HepG2 (cell line): Measurements from ENCODE around the gene ATP1B2. TPM values are rescaled to one million over a fixed set of nuclear protein-coding genes. Genes with fewer than 3 reads are reported as not detected.

Experiments used
- ATAC-seq: fragments of 200-7000 bp; cut with Tn5 transposase; 3 replicates; pipeline ENCODE4 v1.9.1; 2020; ENCODE audit warnings: mild to moderate bottlenecking, moderate library complexity
- BruUV-seq: library from RNA; stranded (reverse); fragments of 400-500 nt; replicated peaks from 2 replicates; lab custom pipeline; 2021; lab: Mats Ljungman, UMichigan
- CTCF ChIA-PET: fragments of 300-600 bp; formaldehyde crosslinking; extraction: SDS; loops from one replicate; lab custom pipeline; 2021; ENCODE audit warnings: low total read pairs, inconsistent platforms, low intra/inter-chr PET ratio; lab: Yijun Ruan, JAX
- POLR2A ChIA-PET: fragments of 350-600 bp; sonication (Branson Sonifier 250); formaldehyde crosslinking; loops from one replicate; lab custom pipeline; 2020; ENCODE audit warnings: antibody characterized with exemption, inconsistent platforms; lab: Yijun Ruan, JAX
- DNase-seq: peaks from one replicate; pipeline ENCODE4 v3.0.0-alpha.2; 2015; ENCODE audit warnings: low spot score
- FAIRE-seq: peaks from 3 replicates; lab custom pipeline; 2011; peaks lifted over from hg19 to GRCh38; lab: Jason Lieb, UNC
- H2AFZ ChIP-seq: one replicate; pipeline ENCODE4 v1.6.1; 2011; ENCODE audit warnings: low read length, inconsistent platforms
- H3K27ac ChIP-seq: fragments of 300-600 bp; 3 replicates; pipeline ENCODE4 v1.8.0; 2011; ENCODE audit warnings: mixed run types, mild to moderate bottlenecking, mixed read lengths, low read length, inconsistent platforms; ENCODE audit not compliant: insufficient read depth; ENCODE audit errors: extremely low read length
- H3K27me3 ChIP-seq, 2 experiments: fragments of 200-600 bp in 1 of 2; 2 replicates in 1 of 2; 3 replicates in 1 of 2; pipeline versions ENCODE4 v1.6.0 to v1.8.0; 2011; ENCODE audit warnings: low read length in 2 of 2, mild to moderate bottlenecking in 2 of 2, moderate library complexity in 2 of 2, inconsistent platforms in 1 of 2; ENCODE audit not compliant: insufficient read depth in 2 of 2, control insufficient read depth in 1 of 2
- H3K36me3 ChIP-seq, 2 experiments: fragments of 200-600 bp in 1 of 2; replicated peaks in 1 of 2; 2 replicates in 1 of 2; 3 replicates in 1 of 2; pipeline versions ENCODE4 v1.5.1 to v1.8.0; 2011; ENCODE audit warnings: low read length in 2 of 2, inconsistent platforms in 1 of 2; ENCODE audit not compliant: insufficient read depth in 2 of 2, control insufficient read depth in 1 of 2
- H3K4me1 ChIP-seq: 2 replicates; pipeline ENCODE4 v1.5.1; 2012; ENCODE audit warnings: low read length, inconsistent platforms; ENCODE audit not compliant: insufficient read depth
- H3K4me2 ChIP-seq: 2 replicates; pipeline ENCODE4 v1.6.0; 2011; ENCODE audit warnings: low read depth, low read length, inconsistent platforms
- H3K4me3 ChIP-seq, 3 experiments: fragments of 200-600 bp in 1 of 3; sonication (generic), shearing (Covaris generic) in 1 of 3; replicated peaks in 1 of 3; 2 replicates each; pipeline ENCODE4 v1.5.1; 2011 to 2016; ENCODE audit warnings: low read length in 3 of 3, inconsistent platforms in 2 of 3, low read depth in 2 of 3, mild to moderate bottlenecking in 2 of 3, control low read depth in 1 of 3, mixed read lengths in 1 of 3; ENCODE audit not compliant: insufficient read depth in 1 of 3
- H3K79me2 ChIP-seq: one replicate; pipeline ENCODE4 v1.6.1; 2011; ENCODE audit warnings: low read length, inconsistent platforms; ENCODE audit not compliant: insufficient read depth
- H3K9ac ChIP-seq: 2 replicates; pipeline ENCODE4 v1.6.0; 2011; ENCODE audit warnings: mild to moderate bottlenecking, low read depth, low read length, inconsistent platforms; ENCODE audit not compliant: insufficient read depth
- H3K9me3 ChIP-seq: 2 replicates; pipeline ENCODE4 v1.5.1; 2012; ENCODE audit warnings: mild to moderate bottlenecking, low read length
- H4K20me1 ChIP-seq: 2 replicates; pipeline ENCODE4 v1.6.0; 2011; ENCODE audit warnings: inconsistent platforms, mild to moderate bottlenecking, low read length, moderate library complexity; ENCODE audit not compliant: insufficient read depth
- KLF11 ChIP-seq: IDR thresholded peaks from 2 replicates; pipeline ENCODE4 v1.6.1; 2016; ENCODE audit warnings: missing compliant biosample characterization
- SNAI1 ChIP-seq: sonication (generic); formaldehyde crosslinking; IDR thresholded peaks from 2 replicates; pipeline ENCODE4 v1.5.0; 2020; ENCODE audit warnings: mild to moderate bottlenecking, missing genetic modification reagents, borderline replicate concordance
- ZNF766 ChIP-seq: sonication (generic); formaldehyde crosslinking; IDR thresholded peaks from 2 replicates; pipeline ENCODE4 v1.5.0; 2020; ENCODE audit warnings: missing genetic modification reagents, borderline replicate concordance
- ZNF788 ChIP-seq: sonication (generic); formaldehyde crosslinking; IDR thresholded peaks from 2 replicates; pipeline ENCODE4 v1.5.0; 2020; ENCODE audit warnings: mild to moderate bottlenecking, missing genetic modification reagents, borderline replicate concordance
- ZSCAN25 ChIP-seq: sonication (generic); formaldehyde crosslinking; IDR thresholded peaks from 2 replicates; pipeline ENCODE4 v1.8.0; 2022; ENCODE audit warnings: mild to moderate bottlenecking, missing genetic modification reagents
- WGBS: methylation state at CpG from one replicate; pipeline ENCODE4 v1.1.6; 2017; ENCODE audit warnings: low lambda C conversion rate; 5-methylcytosine and 5-hydroxymethylcytosine counted together
- in situ Hi-C: cut with HindIII; loops from 2 replicates; pipeline ENCODE4 v1.10.0; 2017; ENCODE audit warnings: low pct_unique_long_range_greater_than_20kb; ENCODE audit not compliant: extremely low pct_ligation_motif_present
- intact Hi-C: fragments of 100-400 bp; cut with micrococcal nuclease; formaldehyde crosslinking; loops from one replicate; pipeline ENCODE4 v1.10.0; 2022; ENCODE audit not compliant: unreplicated experiment
- polyA plus RNA-seq, 8 experiments: library from polyadenylated mRNA; depleted of rRNA in 3 of 8; stranded (reverse) in 7 of 8; unstranded in 1 of 8; fragments of >200 nt; fragmentation: Illumina TruSeq in 4 of 8; extraction: Trizol in 4 of 8; gene quantifications; 2 replicates each; pipeline versions ENCODE4 v1.2.1 to v1.2.3, GENCODE V29; 2011 to 2016; ENCODE audit warnings: low read depth in 4 of 8, missing spikeins in 1 of 8, mixed read lengths in 1 of 8; ENCODE audit not compliant: insufficient read depth in 1 of 8
- total RNA-seq, 5 experiments: library from RNA; depleted of rRNA; stranded (reverse); fragments of >200 nt; fragmentation: Illumina TruSeq; extraction: Trizol; gene quantifications; 2 replicates each; pipeline ENCODE4 v1.2.3, GENCODE V29; 2016; ENCODE audit warnings: low read depth in 1 of 5
- TF ChIP-seq, protein P1 (sequence below): sonication (generic); formaldehyde crosslinking; IDR thresholded peaks from 2 replicates; pipeline ENCODE4 v1.4.0; 2020; ENCODE audit warnings: missing genetic modification reagents, borderline replicate concordance

The ATP1B2 gene
- total and polyA plus RNA-seq, 2 of the 13 experiments (the other 11 are each of a cell fraction or from before 2014, with no cell fraction given): not detected

DNA sequence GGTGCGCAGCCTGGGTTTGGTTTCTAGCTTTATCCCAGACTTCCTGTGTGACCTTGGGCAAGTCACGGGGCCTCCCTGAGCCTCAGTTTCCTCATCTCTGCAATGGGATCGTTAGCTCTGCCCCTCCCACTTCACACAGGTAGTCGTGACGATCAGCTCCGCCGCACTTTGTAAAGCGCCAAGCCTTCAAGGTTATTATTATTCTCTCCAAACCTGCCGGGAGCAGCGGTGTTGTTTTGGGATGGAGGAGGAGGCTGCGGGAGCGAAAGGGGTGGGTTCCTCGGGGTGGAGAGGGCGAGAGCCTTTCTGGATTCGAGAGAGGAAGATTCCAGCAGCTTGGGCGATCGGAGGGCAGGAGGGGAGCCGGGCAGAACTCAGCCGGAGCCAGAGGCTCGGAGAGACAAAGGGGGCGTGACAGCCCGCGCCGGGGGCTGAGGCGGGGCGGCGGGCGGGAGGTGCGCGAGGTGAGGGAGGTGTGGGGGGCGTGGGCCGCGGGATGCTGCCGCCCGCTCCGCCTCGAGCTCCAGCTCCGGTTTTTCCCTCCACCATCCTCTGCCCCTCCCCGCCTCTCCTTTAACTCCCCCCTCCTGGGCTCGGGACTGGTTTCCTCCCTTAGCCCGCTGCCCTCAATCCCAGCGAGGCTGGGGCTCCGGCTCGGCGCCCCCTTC is 54.0 kb downstream of the ATP1B2 start, which contains the start of gene EFNB3 (continued):
- TF ChIP-seq, protein P1, sequence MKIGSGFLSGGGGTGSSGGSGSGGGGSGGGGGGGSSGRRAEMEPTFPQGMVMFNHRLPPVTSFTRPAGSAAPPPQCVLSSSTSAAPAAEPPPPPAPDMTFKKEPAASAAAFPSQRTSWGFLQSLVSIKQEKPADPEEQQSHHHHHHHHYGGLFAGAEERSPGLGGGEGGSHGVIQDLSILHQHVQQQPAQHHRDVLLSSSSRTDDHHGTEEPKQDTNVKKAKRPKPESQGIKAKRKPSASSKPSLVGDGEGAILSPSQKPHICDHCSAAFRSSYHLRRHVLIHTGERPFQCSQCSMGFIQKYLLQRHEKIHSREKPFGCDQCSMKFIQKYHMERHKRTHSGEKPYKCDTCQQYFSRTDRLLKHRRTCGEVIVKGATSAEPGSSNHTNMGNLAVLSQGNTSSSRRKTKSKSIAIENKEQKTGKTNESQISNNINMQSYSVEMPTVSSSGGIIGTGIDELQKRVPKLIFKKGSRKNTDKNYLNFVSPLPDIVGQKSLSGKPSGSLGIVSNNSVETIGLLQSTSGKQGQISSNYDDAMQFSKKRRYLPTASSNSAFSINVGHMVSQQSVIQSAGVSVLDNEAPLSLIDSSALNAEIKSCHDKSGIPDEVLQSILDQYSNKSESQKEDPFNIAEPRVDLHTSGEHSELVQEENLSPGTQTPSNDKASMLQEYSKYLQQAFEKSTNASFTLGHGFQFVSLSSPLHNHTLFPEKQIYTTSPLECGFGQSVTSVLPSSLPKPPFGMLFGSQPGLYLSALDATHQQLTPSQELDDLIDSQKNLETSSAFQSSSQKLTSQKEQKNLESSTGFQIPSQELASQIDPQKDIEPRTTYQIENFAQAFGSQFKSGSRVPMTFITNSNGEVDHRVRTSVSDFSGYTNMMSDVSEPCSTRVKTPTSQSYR: no peak
- TF ChIP-seq ZNF788 (CRISPR knock-in tag) (no peak), ZNF766 (no peak), KLF11 (CRISPR knock-in tag) (no peak)

DNA sequence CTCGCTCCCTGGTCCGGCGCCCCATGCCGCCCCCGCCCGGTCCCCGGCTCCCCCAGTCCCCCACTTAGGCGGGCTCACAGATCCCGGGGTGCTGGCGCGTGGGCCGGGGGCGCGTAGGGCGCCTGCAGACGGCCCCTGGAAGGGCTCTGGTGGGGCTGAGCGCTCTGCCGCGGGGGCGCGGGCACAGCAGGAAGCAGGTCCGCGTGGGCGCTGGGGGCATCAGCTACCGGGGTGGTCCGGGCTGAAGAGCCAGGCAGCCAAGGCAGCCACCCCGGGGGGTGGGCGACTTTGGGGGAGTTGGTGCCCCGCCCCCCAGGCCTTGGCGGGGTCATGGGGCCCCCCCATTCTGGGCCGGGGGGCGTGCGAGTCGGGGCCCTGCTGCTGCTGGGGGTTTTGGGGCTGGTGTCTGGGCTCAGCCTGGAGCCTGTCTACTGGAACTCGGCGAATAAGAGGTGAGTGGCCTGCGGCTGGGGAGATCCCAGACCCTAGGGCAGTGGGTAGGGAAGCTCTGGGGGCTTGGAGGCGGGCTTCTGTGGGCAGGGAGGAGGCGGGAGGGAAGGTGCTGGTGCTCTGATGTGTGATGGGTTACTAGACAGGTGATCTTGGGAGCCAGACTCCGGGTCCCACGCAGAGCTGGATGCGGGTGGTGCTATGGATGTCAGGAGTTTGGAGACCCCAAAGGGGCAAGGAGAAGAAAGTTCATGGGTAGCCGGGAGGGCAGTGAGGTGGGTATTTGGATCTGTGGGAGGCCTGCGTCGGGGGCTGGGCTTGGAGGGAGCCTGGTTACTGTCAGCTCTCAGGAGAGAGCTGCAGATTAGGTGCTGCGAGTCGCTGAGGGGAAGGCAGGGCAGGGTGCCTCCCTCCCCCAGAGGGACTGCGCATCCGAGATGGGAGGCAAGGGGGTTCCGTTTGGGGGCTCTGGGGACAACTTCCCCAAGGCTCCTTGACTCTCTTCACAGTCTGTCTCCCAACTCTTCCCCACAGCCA is 54.8 kb downstream of the ATP1B2 start:
- intact Hi-C loops: no loop called here
- H3K9me3 ChIP-seq: no peaks in the 10 kb centered on the region
- H3K9ac ChIP-seq: no peak overlapping the region
- TF ChIP-seq SNAI1 (CRISPR knock-in tag) (no peak), ZSCAN25 (CRISPR knock-in tag) (peak; percentile 41; the same call in 1 of the 2 replicates)
- POLR2A ChIA-PET: interaction anchor here (0.7 to 1.5 kb wide), 3 partner anchors 11 to 20 kb away, joined by 3 to 4 read pairs (median 3); partner anchors contain the start of genes DNAH2 and TP53
- DNase-seq (no peak), ATAC-seq (peak; percentile 33), FAIRE-seq (no peak)
- H3K4me1 ChIP-seq: peaks cover 10% of the 10 kb centered on the region; the same call in 1 of the 2 replicates
- peaks cover 0 to 4% of the 10 kb centered on the region in 2 experiments; a peak in 3 of 5 replicates for H3K36me3 ChIP-seq
- H3K27ac ChIP-seq: no peak overlapping the region
- H4K20me1 ChIP-seq: no peaks in the 10 kb centered on the region
- H3K79me2 ChIP-seq: no peaks in the 10 kb centered on the region
- 10% methylated on average over 18 of the region's 50 CpGs for WGBS
- BruUV-seq: no TSS peak
- in situ Hi-C loops: no loop called here
- no peak overlapping the region for H2AFZ ChIP-seq
- H3K4me2 ChIP-seq: peak overlapping the region; percentile 45
- H3K27me3 ChIP-seq: peaks cover 8 to 41% of the 10 kb centered on the region in 2 experiments
- H3K4me3 ChIP-seq: peak overlapping the region; percentile 26 to 61 (median 40); a peak in 4 of 6 replicates
- CTCF ChIA-PET: no interaction called here
